Endothelial cell of umbilical vein (primary cell): ENCODE data around the gene UNC5A.

Experiments
- EZH2 ChIP-seq: IDR thresholded peaks from 2 replicates; pipeline ENCODE4 v1.6.1; 2012; ENCODE audit warnings: borderline replicate concordance, low read depth, mild to moderate bottlenecking, moderate library complexity, low read length, inconsistent platforms; ENCODE audit not compliant: severe bottlenecking
- JUN ChIP-seq: IDR thresholded peaks from 2 replicates; pipeline ENCODE4 v1.6.1; 2011; ENCODE audit warnings: borderline replicate concordance, low read depth; ENCODE audit not compliant: insufficient read length, insufficient read depth
- MAX ChIP-seq: IDR thresholded peaks from 2 replicates; pipeline ENCODE4 v1.6.1; 2011; ENCODE audit not compliant: insufficient read depth, insufficient read length
- MYC ChIP-seq: IDR thresholded peaks from one replicate; pipeline ENCODE4 v1.6.1; 2011; ENCODE audit warnings: mild to moderate bottlenecking, low read depth, low read length
- POLR2A ChIP-seq: IDR thresholded peaks from 2 replicates; pipeline ENCODE4 v1.6.1; 2012; ENCODE audit warnings: low read depth, mild to moderate bottlenecking, control low read depth, low read length
- POLR2AphosphoS5 ChIP-seq: IDR thresholded peaks from 2 replicates; pipeline ENCODE4 v1.6.1; 2012; ENCODE audit warnings: low read depth, mild to moderate bottlenecking, control low read depth, low read length, moderate library complexity; ENCODE audit not compliant: insufficient read depth
- TF ChIP-seq, protein P1 (sequence below), 2 donors: IDR thresholded peaks; 1 replicate in 1 of 2; 2 replicates in 1 of 2; pipeline ENCODE4 v1.5.1; 2011; ENCODE audit warnings: low read length in 2 of 2, mild to moderate bottlenecking in 2 of 2, moderate library complexity in 2 of 2, control low read depth in 1 of 2, inconsistent platforms in 1 of 2, low read depth in 1 of 2; ENCODE audit not compliant: insufficient read depth in 1 of 2; ENCODE audit errors: extremely low read depth in 1 of 2

DNA sequence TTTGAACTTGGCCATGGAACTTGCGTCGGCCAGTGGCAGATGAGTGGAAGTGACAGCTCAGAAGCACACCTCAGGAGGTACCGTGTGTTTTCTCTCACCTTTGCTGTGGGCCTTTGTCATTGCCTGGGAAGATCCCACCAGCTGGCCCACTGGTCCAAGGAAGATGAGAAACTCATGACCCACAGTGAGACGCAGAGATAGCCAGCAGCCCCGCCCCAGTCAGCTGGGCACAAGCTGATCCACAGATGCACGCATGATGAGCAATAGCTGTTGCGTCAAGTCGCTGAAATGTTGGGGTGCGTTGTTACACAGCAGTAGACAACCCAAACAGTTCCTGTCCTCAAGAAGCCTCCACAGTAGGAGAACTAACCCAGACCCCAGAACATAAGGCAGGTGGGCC, 30.8 kb upstream of the UNC5A start:
- no peak for TF ChIP-seq MYC
- no peak for TF ChIP-seq POLR2AphosphoS5
- TF ChIP-seq JUN = no peak
- TF ChIP-seq, protein P1, sequence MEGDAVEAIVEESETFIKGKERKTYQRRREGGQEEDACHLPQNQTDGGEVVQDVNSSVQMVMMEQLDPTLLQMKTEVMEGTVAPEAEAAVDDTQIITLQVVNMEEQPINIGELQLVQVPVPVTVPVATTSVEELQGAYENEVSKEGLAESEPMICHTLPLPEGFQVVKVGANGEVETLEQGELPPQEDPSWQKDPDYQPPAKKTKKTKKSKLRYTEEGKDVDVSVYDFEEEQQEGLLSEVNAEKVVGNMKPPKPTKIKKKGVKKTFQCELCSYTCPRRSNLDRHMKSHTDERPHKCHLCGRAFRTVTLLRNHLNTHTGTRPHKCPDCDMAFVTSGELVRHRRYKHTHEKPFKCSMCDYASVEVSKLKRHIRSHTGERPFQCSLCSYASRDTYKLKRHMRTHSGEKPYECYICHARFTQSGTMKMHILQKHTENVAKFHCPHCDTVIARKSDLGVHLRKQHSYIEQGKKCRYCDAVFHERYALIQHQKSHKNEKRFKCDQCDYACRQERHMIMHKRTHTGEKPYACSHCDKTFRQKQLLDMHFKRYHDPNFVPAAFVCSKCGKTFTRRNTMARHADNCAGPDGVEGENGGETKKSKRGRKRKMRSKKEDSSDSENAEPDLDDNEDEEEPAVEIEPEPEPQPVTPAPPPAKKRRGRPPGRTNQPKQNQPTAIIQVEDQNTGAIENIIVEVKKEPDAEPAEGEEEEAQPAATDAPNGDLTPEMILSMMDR (IDR thresholded peaks at IDR 0.05; ENCODE audit: extremely low read depth in 1 of 2, insufficient read depth in 1 of 2, low read depth in 1 of 2, low read length in 2 of 2) = no peak
- TF ChIP-seq EZH2 = no peak
- TF ChIP-seq POLR2A = no peak
- TF ChIP-seq MAX = no peak
